HG03342 (cell line): Measurements from ENCODE around the gene KRT77.
"Not testable (repeated sequence)": the region's sequence is repeated elsewhere in the genome, so short reads cannot be mapped to it uniquely, and the experiment has no call there.

Experiments
- ATAC-seq: cut with Tn5 transposase; IDR thresholded peaks from one replicate; pipeline ENCODE4 v1.9.1; 2021; ENCODE audit warnings: mild to moderate bottlenecking, moderate library complexity; ENCODE audit not compliant: unreplicated experiment

Gene KRT77

GRCh38 chr12:52679875-52680274, 23.4 kb downstream of the KRT77 start:
- ATAC-seq, result no peak

- ATAC-seq, result no peak
Observed at GRCh38 chr12:52677671-52678070, 25.7 kb downstream of the KRT77 start.

DNA sequence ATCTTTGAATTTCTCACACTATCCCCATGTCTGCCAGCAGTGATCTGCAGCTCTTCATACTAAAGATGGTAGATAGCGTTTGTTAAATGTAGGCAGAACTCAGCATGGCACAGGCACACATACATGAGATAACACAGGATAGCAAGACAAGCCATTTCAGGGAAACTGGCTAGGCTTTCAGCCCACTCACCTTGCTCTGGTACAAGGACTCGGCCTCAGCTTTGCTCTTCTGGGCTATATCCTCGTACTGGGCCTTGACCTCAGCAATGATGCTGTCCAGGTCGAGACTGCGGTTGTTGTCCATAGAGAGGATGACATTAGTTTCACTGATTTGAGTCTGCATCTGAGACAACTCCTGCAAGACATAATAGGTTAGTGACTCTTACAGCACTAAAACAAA, 26.2 kb downstream of the KRT77 start:
- no peak for ATAC-seq

GRCh38 chr12:52676163-52676562, 27.2 kb downstream of the KRT77 start:
- ATAC-seq, result no peak

DNA sequence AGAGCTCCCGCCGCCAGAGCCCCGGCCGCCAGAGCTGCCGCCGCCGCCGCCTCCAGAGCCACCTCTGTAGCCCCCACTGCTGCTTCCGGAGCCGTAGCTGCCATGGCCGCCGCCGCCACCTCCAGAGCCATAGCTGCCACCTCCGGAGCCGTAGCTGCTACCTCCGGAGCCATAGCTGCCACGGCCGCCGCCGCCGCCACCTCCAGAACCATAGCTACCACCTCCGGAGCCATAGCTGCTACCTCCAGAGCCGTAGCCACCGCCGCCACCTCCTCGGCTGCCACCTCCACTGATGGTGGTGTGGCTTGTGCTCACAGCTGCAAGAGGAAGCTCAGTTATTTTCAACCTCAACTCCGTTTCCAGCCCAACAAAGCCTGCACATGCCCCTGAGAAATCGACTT, 28.0 kb downstream of the KRT77 start:
- no peak for ATAC-seq

DNA sequence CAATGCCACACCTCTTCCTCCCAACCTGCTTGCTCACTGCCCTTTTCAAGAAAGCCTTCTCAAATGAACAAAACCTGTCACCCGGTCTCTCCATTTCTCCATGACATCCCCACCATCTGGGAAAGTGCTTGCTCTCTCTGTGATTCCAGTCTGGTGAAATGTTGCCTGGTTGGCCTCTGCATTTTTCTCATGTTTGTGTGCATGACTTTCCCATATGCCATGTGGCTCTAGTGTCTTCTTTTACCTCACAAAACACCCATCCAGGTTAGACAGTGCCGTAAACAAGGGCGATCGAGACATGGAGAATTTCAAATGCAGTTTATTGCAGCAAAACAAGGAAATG, 28.9 kb downstream of the KRT77 start:
- no peak for ATAC-seq

DNA sequence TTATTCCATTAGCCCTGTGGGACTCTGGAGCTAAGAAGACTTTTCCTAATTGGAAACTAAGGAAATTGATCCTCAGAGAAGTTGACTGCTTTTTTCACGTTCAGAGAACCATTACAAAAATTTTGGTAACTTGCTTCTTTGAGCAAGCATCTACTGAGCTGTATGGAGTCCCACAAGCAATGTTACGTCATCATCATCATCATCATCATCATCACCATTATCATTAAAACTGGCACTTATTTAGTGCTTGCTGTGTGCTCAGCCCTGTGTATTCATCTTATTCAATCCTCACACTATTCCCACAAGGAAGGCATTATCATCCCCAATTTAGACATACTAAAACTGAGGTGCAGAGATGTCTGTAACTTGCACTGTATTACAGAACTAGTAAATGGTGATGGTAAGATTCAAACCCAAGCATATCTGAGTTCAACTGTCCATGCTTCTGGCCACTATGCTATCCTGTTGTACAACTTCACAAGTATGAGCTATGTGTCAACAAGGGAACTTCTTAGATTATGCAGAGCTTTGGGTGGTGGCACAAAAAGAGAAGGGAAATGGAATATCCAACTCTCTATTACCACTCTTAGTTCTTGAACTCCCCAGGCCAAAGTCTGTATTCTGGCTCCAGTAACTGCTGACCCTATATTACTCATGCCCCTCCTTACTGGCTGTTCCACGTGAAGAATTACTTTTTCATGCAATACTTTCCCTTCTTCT, 29.5 kb downstream of the KRT77 start:
- no peak for ATAC-seq

GRCh38 chr12:52673217-52673616, 30.1 kb downstream of the KRT77 start:
- ATAC-seq, result no peak

- no peak for ATAC-seq
Observed at GRCh38 chr12:52672321-52672933, 30.9 kb downstream of the KRT77 start.

GRCh38 chr12:52670961-52671360, 32.4 kb downstream of the KRT77 start:
- no peak for ATAC-seq

- no peak for ATAC-seq
Observed at GRCh38 chr12:52670506-52670905, 32.8 kb downstream of the KRT77 start.

- ATAC-seq, result not testable (repeated sequence)
Observed at GRCh38 chr12:52669941-52670340, 33.4 kb downstream of the KRT77 start.

DNA sequence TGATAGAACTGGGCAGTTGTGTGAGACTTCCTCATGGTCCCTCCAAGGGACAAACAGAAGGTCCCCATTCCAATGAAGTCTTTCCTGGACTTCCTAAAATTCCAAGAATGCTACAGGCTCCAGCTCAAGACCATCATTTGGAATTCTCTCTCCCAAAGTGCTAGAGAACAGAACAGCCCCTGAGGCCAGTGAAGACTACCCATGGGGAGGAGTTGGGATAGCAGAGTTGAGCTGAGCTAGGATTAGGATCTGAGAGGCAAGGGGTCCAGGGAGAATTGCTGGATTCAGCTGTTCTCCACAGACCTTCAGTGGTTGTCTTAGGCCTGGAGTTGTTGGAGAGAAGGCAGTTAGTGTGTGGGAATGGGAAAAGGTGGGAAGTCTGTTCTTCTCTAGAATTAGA, 33.9 kb downstream of the KRT77 start:
- no peak for ATAC-seq

- no peak for ATAC-seq
Observed at GRCh38 chr12:52667931-52668330, 35.4 kb downstream of the KRT77 start.

GRCh38 chr12:52667509-52667908, 35.8 kb downstream of the KRT77 start:
- ATAC-seq, result no peak

DNA sequence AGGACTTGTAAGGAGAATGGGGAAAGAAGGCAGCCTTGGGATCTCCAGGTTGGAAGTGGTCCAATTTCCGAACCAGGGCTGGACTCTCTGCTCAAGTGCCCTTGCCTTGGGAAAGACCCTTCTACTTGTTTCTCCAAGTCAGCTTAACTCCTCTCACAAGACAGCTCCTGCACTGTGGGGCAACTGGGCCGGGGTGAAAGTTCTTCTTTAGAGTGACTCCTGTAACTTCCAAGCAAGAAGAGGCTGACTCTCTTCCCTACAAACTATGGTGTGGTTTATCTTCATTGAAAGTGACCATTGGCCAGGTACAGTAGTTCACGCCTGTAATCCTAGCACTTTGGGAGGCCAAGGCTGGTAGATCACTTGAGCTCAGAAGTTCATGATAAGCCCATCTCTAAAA, 36.9 kb downstream of the KRT77 start:
- no peak for ATAC-seq

DNA sequence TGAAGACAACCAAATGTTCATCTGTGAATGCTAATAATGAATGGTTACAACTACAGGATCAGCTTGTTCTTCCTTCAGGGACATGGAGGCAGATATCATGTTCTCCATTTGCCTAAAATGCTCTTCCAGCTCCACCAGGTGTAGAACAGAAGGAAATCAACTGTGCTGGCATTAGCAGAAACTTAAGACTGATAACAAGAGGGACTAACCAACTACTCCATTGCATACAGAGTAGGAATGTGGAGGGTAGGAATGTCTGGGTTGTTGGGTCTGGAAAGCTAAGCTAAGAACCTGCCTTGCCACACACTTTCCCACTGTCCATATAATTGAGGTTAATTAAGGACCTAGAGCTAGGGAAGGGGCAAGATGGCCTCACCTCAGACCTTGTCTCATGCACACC, 39.9 kb downstream of the KRT77 start:
- no peak for ATAC-seq

GRCh38 chr12:52662918-52663229, 40.5 kb downstream of the KRT77 start:
- ATAC-seq, result no peak

DNA sequence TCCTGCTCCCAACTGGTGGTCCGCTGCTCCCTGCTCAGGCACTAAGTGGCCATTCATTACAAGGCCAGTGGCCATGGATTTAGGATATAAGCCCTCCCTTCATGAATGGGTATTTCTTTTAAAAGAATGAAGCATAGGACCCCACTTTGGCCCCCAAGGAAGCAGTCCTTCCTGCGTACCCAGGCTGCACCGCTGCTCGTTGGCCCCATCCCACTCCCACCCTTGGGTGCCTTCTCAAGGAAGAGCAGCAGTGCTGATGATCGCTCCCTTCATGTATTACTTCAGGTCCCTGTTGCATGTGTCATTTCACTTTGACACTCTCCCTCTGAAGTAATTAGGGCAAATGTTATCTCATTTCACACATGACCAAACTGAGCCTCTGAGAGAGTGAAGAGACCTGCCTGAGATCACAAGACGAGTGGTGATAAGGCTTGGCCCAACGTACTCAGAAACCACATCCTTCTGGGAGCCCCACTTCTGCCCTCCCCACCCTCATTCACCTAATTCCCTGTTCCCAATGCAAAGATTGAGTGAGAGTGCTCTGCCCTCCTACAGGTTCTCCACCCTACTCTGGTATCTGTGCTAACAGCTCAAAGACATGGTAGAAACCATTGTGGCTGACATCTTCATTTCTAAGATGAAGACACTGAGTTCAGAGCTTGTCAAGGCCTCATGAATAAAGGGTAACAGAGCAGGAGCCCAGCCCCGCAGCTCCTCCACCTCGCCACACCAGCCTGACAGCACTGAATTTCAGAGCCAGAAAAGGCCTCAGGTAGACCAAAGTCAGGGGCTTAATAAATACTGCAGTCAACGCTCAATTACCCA, 41.0 kb downstream of the KRT77 start:
- ATAC-seq, result no peak

DNA sequence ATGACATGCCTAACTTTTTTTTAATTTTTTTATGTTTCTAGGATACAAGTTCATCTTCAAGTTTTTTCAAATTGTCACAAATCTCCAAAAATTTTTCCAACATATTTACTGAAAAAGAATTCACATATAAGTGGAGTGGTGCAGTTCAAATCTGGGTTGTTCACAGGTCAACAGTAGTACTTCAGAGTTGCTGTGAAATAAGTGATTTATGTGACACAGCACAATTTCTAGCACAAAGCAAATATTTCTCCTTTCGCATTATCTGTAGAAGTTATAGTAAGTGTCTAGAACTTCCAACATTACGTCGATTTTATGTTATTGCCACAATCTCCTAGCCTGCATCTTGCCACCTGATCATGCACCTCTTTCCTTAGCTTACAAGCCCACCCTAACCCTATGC, 41.7 kb downstream of the KRT77 start:
- no peak for ATAC-seq

DNA sequence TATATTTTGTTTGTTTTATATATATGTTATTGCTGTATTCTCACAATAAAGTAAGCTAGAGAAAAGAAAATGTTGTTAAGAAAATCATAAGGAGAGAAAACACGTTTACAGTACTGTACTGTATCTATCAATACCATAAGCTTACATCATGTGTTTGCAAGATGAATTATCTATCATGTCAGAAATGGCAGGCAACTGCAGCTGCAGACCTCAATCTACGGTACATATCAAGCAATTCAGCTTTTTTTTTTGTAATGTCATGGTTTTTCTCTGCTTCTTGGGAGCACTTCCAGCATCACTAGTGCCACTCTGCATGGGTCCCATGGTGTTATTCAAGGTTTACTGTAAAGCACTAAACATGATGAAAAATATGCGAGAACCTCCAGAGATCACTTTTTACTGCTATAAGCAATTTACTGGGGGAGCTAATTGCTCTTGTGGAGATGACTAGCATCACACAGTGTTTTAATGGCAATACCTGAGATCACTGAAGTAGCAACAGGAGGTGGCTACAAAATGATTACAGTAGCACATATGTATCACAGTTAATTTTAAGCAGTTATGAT, 42.3 kb downstream of the KRT77 start:
- no peak for ATAC-seq

GRCh38 chr12:52659951-52660350, 43.4 kb downstream of the KRT77 start:
- ATAC-seq, result no peak
